Fibroblast of the aortic adventitia (primary cell): ENCODE results near the gene LMCD1. TPM values are rescaled to one million over a fixed set of nuclear protein-coding genes. Genes with fewer than 3 reads are reported as not detected.

Experiments
- DNase-seq: peaks from one replicate; pipeline ENCODE4 v3.0.0-alpha.2; 2010; ENCODE audit warnings: low read depth
- H3K4me3 ChIP-seq: 2 replicates; pipeline ENCODE4 v1.5.1; 2011; ENCODE audit warnings: low read depth, mild to moderate bottlenecking, control low read depth, low read length, moderate library complexity
- CTCF ChIP-seq: IDR thresholded peaks from 2 replicates; pipeline ENCODE4 v1.5.1; 2011; ENCODE audit warnings: mild to moderate bottlenecking, low read length, control low read depth, inconsistent platforms; ENCODE audit not compliant: insufficient read depth
- total RNA-seq: library from RNA; depleted of rRNA; stranded (reverse); fragments of >200 nt; gene quantifications from 2 replicates; pipeline ENCODE4 v1.2.3, GENCODE V29; 2012; ENCODE audit warnings: low replicate concordance

The LMCD1 gene
- total RNA-seq, 1 donor, result 22.4 TPM

DNA sequence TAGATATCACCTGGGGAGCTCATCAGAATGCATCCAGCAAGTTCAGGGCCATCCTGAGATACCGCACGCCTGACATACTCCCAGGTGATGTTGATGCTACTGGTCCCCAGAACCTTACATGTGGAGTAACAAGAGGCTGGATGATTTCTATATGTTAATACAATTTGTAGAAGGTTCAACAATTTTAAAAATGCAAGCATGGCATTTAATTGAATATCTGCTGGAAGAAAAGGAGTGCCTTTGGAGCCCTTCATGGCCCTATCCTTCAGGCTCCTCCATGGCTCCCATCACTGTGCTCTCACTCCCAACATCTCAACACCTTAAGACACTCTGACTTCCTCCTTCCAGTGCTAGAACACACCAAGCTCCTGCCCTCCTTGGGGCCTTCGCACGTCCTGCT, 36.6 kb downstream of the LMCD1 start:
- no peak for TF ChIP-seq CTCF
- DNase-seq, result no peak
- no peak overlapping the region for H3K4me3 ChIP-seq

- TF ChIP-seq CTCF, result no peak
- H3K4me3 ChIP-seq, result no peak overlapping the region
- peak; percentile 73 for DNase-seq
Observed at GRCh38 chr3:8538913-8539312, 37.3 kb downstream of the LMCD1 start.

GRCh38 chr3:8539419-8539818, 37.8 kb downstream of the LMCD1 start:
- H3K4me3 ChIP-seq, result no peak overlapping the region
- DNase-seq, result no peak
- no peak for TF ChIP-seq CTCF

GRCh38 chr3:8540456-8540855, 38.8 kb downstream of the LMCD1 start:
- TF ChIP-seq CTCF, result no peak
- H3K4me3 ChIP-seq, result no peak overlapping the region
- DNase-seq, result no peak

GRCh38 chr3:8541486-8541885, 39.9 kb downstream of the LMCD1 start:
- no peak overlapping the region for H3K4me3 ChIP-seq
- no peak for DNase-seq
- TF ChIP-seq CTCF, result no peak

DNA sequence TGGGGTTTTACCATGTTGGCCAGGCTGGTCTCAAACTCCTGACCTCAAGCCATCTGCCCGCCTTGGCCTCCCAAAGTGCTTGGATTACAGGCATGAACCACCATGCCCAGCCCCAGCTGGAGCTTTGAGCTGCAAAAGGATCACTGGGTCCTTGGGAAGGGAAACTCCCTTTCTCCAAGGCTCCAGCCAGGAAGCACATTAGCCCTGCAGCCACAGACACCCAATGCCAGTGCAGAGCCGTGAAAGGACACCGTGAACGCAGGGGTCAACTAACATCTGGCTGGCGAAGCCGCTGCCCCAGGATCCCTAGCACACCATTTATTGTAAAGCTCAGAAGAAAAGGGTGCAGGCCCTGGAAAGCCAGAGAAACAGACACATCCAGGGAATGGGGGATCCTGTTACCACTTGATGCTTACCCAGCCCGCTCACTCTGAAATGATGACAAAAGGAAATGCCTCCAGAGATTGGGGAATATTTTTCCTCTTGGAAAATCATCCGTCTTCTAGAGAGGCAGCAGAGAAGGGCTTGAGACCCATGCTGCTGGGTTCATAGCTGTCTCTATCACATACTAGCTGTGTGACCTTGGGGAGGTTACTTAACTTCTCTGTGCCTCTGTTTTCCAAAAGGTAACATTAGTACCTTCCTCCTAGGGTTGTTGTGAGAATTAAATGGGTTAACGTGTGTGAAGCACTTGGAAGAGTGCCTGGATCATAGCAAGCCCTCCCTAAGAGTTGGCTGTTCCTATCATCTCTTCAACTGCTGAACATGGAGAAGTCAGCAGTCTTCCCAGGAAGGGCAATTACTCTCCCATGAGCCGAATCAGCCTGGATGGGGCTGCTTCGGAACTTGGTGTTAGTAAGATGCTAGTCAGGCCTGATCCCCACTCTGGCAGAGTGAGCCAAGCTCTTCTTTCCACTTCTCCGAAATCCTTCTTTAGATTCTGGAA, 40.8 kb downstream of the LMCD1 start:
- no peak overlapping the region for H3K4me3 ChIP-seq
- TF ChIP-seq CTCF, result no peak
- DNase-seq, result no peak
